Cardiac fibroblast (primary cell): ENCODE measurements around the gene RCN2.

Source experiments
- DNase-seq, 2 donors: peaks; one replicate each; pipeline versions ENCODE4 v3.0.0 to v3.0.0-alpha.2; 2010; ENCODE audit warnings: low read depth in 2 of 2
- H3K4me3 ChIP-seq, 2 donors: replicated peaks in 1 of 2; 1 replicate in 1 of 2; 2 replicates in 1 of 2; pipeline ENCODE4 v1.5.1; 2011; ENCODE audit warnings: low read depth in 2 of 2, low read length in 2 of 2, mild to moderate bottlenecking in 2 of 2, moderate library complexity in 1 of 2
- TF ChIP-seq, protein P1 (sequence below): IDR thresholded peaks from one replicate; pipeline ENCODE4 v1.5.1; 2011; ENCODE audit warnings: low read depth, mild to moderate bottlenecking, low read length, inconsistent platforms

The RCN2 gene

DNA sequence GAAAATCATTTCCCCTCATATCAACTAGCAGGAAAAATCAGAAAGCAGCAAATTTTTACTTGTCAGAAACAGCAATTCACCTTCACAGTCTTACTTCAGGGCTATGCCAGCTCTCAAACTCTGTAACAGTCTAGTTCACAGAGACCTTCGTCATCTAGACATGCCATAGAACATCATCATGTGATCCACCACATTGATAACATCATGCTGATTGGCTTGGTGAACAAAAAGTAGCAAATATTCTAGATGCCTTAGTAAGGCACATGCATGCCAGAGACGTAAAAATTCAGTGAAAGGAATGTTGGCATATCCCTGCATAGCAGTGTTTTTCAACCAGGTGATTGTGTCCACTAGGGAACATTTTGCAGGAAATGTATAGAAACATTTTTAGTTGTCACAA, 17.8 kb upstream of the RCN2 start:
- TF ChIP-seq, protein P1, sequence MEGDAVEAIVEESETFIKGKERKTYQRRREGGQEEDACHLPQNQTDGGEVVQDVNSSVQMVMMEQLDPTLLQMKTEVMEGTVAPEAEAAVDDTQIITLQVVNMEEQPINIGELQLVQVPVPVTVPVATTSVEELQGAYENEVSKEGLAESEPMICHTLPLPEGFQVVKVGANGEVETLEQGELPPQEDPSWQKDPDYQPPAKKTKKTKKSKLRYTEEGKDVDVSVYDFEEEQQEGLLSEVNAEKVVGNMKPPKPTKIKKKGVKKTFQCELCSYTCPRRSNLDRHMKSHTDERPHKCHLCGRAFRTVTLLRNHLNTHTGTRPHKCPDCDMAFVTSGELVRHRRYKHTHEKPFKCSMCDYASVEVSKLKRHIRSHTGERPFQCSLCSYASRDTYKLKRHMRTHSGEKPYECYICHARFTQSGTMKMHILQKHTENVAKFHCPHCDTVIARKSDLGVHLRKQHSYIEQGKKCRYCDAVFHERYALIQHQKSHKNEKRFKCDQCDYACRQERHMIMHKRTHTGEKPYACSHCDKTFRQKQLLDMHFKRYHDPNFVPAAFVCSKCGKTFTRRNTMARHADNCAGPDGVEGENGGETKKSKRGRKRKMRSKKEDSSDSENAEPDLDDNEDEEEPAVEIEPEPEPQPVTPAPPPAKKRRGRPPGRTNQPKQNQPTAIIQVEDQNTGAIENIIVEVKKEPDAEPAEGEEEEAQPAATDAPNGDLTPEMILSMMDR = no peak
- no peak for DNase-seq
- no peak overlapping the region for H3K4me3 ChIP-seq

DNA sequence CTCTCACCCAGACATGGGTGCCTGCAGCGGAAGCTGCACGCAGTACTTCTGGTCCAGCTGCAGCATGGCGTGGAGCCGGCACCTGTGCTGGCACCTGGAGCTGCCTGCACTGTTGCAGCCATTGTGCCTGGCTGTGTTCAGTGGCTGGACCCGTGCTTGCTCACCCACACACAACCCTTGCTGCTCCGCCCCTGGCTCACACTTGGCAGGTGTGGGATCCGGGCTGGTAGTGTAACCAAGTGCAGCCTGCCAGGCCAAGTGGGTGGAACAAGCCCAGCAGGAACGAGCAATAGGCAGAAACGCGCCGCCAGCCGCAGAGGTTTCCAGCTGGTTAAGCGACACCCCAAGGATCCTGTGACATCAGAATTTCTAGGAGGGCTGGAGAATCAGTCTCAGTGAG, 15.2 kb upstream of the RCN2 start:
- DNase-seq = no peak
- TF ChIP-seq, protein P1 = no peak
- H3K4me3 ChIP-seq = no peak overlapping the region

DNA sequence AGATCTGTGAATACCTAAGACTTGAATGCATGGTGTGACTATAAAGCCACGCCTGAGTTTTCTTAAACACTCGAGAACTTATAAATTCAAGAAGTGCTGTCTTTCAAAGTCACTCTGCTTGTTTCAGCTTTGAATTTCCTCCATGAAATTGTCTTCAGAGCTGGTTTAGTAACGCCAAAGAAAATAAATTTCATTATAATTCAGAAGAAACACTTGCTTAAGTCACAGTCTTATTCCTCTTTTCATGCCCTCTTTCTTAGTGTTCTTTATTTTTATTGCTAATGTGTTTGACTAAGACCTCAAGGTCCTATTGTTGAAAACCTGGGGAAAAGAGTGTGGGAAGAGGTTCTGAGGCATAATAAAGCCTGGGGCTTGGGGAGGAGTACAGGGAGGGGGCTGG, 3.3 kb upstream of the RCN2 start:
- H3K4me3 ChIP-seq = no peak overlapping the region
- no peak for DNase-seq
- TF ChIP-seq, protein P1 = no peak

DNA sequence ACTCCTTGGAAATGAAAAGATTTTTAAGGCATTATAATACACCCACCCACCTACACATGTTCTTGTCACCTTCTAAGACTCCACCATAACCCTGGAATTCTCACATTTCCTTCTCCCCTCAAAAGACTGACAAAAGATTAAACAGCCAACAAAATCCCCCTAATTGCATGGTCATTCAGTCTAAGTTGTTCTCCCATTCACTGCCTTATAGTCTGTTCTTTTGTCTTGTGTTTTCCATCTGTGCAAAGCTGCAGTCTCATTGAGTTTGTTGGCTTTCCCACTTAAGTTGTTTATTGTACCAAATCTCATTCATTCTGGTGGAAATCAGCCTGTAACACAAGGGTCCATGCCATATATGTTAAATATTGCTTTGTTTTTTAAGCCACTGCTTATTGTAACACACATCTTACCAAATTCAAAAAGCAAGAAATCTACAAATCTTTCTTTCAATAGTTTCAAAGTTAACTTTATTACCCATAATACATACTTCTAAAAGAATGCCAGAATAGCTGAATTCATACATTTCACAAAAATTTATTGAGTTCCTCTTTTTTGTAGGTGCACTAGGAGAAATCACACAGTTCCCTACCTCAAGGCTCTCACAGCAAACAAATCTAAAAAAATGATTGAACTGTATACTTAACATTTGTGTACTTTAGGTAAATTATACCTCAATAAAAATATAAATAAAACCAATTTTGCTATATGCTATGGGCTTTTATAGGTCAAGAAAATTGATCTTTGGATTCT, 2.4 kb upstream of the RCN2 start:
- TF ChIP-seq, protein P1 = no peak
- DNase-seq = no peak
- no peak overlapping the region for H3K4me3 ChIP-seq

DNA sequence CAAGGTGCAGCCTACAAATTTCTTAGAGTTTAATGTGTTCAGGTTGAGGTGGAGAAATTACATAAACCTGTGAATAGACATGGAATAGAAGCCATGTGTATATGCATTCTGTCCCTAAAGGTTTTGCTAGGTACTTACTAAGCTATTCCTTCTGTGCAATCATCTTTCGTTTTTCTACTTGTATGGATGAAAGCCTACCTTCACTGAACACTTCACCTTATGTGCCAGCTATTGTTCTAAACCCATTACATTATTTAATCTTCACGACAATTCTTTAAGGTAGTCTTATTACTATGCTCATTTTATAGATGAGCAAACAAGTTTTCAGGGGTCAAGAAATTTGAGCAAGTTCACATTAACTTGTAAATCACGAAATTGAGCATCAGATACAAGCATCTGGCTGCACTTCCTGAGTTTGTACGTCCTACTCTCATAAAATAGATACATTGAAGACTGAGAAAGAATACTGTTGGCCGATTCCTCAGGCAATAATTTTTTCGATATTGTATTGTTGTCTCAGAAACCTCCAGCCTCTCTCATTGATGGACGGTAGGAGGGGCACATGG, 635 bp upstream of the RCN2 start:
- H3K4me3 ChIP-seq = peak overlapping the region; percentile 40 to 62
- TF ChIP-seq, protein P1 = no peak
- DNase-seq = no peak

DNA sequence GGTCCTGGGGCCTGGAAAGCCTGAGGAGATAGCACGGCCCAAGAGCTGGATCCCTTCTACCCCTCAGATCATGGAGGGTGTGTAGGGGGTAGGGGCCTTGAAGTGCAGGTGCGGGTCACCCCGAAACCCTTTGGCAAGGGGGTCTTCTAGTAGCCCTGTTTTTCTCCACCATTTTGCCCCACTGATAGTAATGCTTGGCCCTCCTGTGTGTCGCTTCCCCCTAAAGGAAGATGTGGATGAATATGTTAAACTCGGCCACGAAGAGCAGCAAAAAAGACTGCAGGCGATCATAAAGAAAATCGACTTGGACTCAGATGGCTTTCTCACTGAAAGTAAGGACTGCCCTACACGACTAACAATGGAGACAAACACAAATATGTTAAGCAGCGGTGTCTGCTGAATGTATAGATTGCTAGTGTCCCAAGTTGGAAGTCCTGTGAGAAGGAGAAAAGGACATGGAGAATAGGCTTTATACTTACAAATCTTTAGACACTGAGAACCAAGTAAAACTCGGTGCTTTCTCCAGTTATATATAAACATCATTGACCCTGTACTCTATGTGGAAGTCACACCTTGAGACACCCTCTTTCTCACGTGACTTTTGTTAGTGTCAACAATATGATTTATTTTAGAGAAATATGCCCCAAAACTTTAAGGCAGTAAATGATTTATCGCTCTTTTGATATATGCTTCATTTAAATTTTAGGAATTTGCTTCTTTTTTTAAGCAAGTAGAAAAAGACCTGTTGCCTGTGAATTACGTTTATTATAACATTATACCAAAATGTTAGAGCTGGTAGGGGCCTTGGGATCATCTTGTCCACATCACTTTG, 802 bp downstream of the RCN2 start:
- TF ChIP-seq, protein P1 = no peak
- peak overlapping the region; percentile 72 to 73 for H3K4me3 ChIP-seq

More for the DNA sequence above, 802 bp downstream of the RCN2 start:
- DNase-seq = peak; percentile 11 to 13
